OCI-LY3 (cell line): ENCODE results near the gene AKR7A2.
"Not testable (repeated sequence)": the region's sequence is repeated elsewhere in the genome, so short reads cannot be mapped to it uniquely, and the experiment has no call there.

Experiments
- H2AFZ ChIP-seq: fragments of 200-600, 300-600 bp; shearing (Covaris generic); 2 replicates; pipeline ENCODE4 v1.6.0; 2014; ENCODE audit warnings: antibody characterized with exemption, low read depth, low read length
- H3K27ac ChIP-seq: fragments of 200-600, 300-600 bp; sonication (generic); 2 replicates; pipeline ENCODE4 v1.5.1; 2014; ENCODE audit warnings: mild to moderate bottlenecking, low read length, moderate library complexity, mixed read lengths
- H3K27me3 ChIP-seq: fragments of 200-600, 300-600 bp; sonication (generic); 2 replicates; pipeline ENCODE4 v1.6.1; 2014; ENCODE audit warnings: low read depth, low read length, mixed read lengths
- H3K36me3 ChIP-seq: fragments of 200-600, 300-600 bp; sonication (generic); replicated peaks from 2 replicates; pipeline ENCODE3; 2014; ENCODE audit warnings: low read depth, low read length, mixed read lengths
- H3K4me1 ChIP-seq: fragments of 300-600, 200-600 bp; sonication (generic); 2 replicates; pipeline ENCODE4 v1.6.1; 2014; ENCODE audit warnings: low read length, mixed read lengths
- H3K4me2 ChIP-seq: fragments of 200-600, 300-600 bp; sonication (generic); 2 replicates; pipeline ENCODE4 v1.6.1; 2014; ENCODE audit warnings: low read length, mixed read lengths
- H3K4me3 ChIP-seq: fragments of 300-600, 200-600 bp; sonication (generic); 2 replicates; pipeline ENCODE4 v1.5.1; 2014; ENCODE audit warnings: antibody characterized with exemption, mild to moderate bottlenecking, low read length, moderate library complexity
- H3K79me2 ChIP-seq: fragments of 300-600, 200-600 bp; shearing (Covaris generic); 2 replicates; pipeline ENCODE4 v1.6.1; 2014; ENCODE audit warnings: mild to moderate bottlenecking, low read length, mixed read lengths
- H3K9ac ChIP-seq: fragments of 300-600, 200-600 bp; shearing (Covaris generic); 2 replicates; pipeline ENCODE4 v1.6.0; 2014; ENCODE audit warnings: mild to moderate bottlenecking, low read length, moderate library complexity
- H3K9me3 ChIP-seq: fragments of 200-600, 300-600 bp; shearing (Covaris generic); 2 replicates; pipeline ENCODE4 v1.6.1; 2014; ENCODE audit warnings: low read length, mixed read lengths; ENCODE audit not compliant: insufficient read depth
- H4K20me1 ChIP-seq: fragments of 200-600, 300-600 bp; sonication (generic); 2 replicates; pipeline ENCODE4 v1.6.1; 2016; ENCODE audit warnings: low read length, mixed read lengths; ENCODE audit not compliant: insufficient read depth
- CTCF ChIP-seq: fragments of 200-600, 300-600 bp; sonication (generic); IDR thresholded peaks from 2 replicates; pipeline ENCODE4 v1.5.1; 2014; ENCODE audit warnings: antibody characterized with exemption, low read length, low read depth
- EZH2phosphoT487 ChIP-seq: fragments of 200-600 bp; shearing (Covaris generic); IDR thresholded peaks from 2 replicates; pipeline ENCODE4 v1.6.1; 2018; ENCODE audit warnings: antibody characterized with exemption, mixed run types, low read depth

AKR7A2 gene

GRCh38 chr1:19300211-19300610, 11.7 kb downstream of the AKR7A2 start:
- H3K9ac ChIP-seq = no peak overlapping the region
- H3K36me3 ChIP-seq = peaks cover 4% of the 10 kb centered on the region
- no peak overlapping the region for H3K4me2 ChIP-seq
- H3K4me1 ChIP-seq = no peaks in the 10 kb centered on the region
- H3K9me3 ChIP-seq = no peaks in the 10 kb centered on the region
- H2AFZ ChIP-seq = no peak overlapping the region
- H3K27me3 ChIP-seq = no peaks in the 10 kb centered on the region
- H3K4me3 ChIP-seq = no peak overlapping the region
- H3K79me2 ChIP-seq = no peaks in the 10 kb centered on the region
- no peaks in the 10 kb centered on the region for H4K20me1 ChIP-seq
- no peak overlapping the region for H3K27ac ChIP-seq
- no peak for TF ChIP-seq CTCF
- TF ChIP-seq EZH2phosphoT487 = no peak

- Histone ChIP-seq H3K4me2 (no peak overlapping the region), H3K27ac (no peak overlapping the region), H3K4me1 (no peaks in the 10 kb centered on the region), H3K36me3 (no peaks in the 10 kb centered on the region), H3K9ac (no peak overlapping the region), H3K4me3 (no peak overlapping the region), H2AFZ (no peak overlapping the region), H3K27me3 (no peaks in the 10 kb centered on the region), H4K20me1 (no peaks in the 10 kb centered on the region), H3K9me3 (no peaks in the 10 kb centered on the region), H3K79me2 (no peaks in the 10 kb centered on the region)
- TF ChIP-seq EZH2phosphoT487 (no peak), CTCF (no peak)
Observed at GRCh38 chr1:19294638-19295037, 17.3 kb downstream of the AKR7A2 start.

GRCh38 chr1:19289244-19289643, 22.7 kb downstream of the AKR7A2 start:
- Histone ChIP-seq H3K4me1 (no peaks in the 10 kb centered on the region), H3K79me2 (no peaks in the 10 kb centered on the region), H3K27me3 (no peaks in the 10 kb centered on the region), H3K4me3 (no peak overlapping the region), H4K20me1 (no peaks in the 10 kb centered on the region), H3K9me3 (no peaks in the 10 kb centered on the region), H3K27ac (no peak overlapping the region), H3K36me3 (no peaks in the 10 kb centered on the region), H3K4me2 (no peak overlapping the region), H3K9ac (no peak overlapping the region), H2AFZ (no peak overlapping the region)
- TF ChIP-seq CTCF (no peak), EZH2phosphoT487 (no peak)

- H2AFZ ChIP-seq, H3K27ac ChIP-seq, H3K9ac ChIP-seq, H3K36me3 ChIP-seq, H3K79me2 ChIP-seq, H3K4me1 ChIP-seq, H3K4me2 ChIP-seq, H3K27me3 ChIP-seq, H4K20me1 ChIP-seq, H3K9me3 ChIP-seq, H3K4me3 ChIP-seq: not testable (repeated sequence)
Observed at GRCh38 chr1:19288324-19289241, 23.4 kb downstream of the AKR7A2 start, which contains the start of gene AKR7A3. AKR7A3 (minus strand) TSS chr1:19288770; CDS start chr1:19288709, 61 bp downstream.
